ACC112 (cell line): ENCODE results near the gene RNF11.

ENCODE experiments used
- H2AFZ ChIP-seq: fragments of 200-600 bp; sonication (generic); one replicate; pipeline ENCODE4 v1.6.0; 2017; ENCODE audit warnings: antibody characterized with exemption, low read length; ENCODE audit not compliant: unreplicated experiment
- H3K27ac ChIP-seq: fragments of 200-600 bp; sonication (generic); 2 replicates; pipeline ENCODE4 v1.5.1; 2014; ENCODE audit warnings: low read depth, mild to moderate bottlenecking, antibody characterized with exemption, low read length, moderate library complexity
- H3K27me3 ChIP-seq: fragments of 200-600 bp; sonication (generic); 2 replicates; pipeline ENCODE4 v1.6.1; 2014; ENCODE audit warnings: mild to moderate bottlenecking, antibody characterized with exemption, low read length, moderate library complexity, mixed read lengths; ENCODE audit not compliant: insufficient read depth
- H3K36me3 ChIP-seq: fragments of 200-600 bp; sonication (generic); 2 replicates; pipeline ENCODE4 v1.6.1; 2016; ENCODE audit warnings: mild to moderate bottlenecking, antibody characterized with exemption, low read length, moderate library complexity, mixed read lengths; ENCODE audit not compliant: insufficient read depth
- H3K4me1 ChIP-seq: fragments of 200-600 bp; sonication (generic); one replicate; pipeline ENCODE4 v1.6.1; 2016; ENCODE audit warnings: low read length, mixed read lengths; ENCODE audit not compliant: insufficient read depth, unreplicated experiment, control insufficient read depth
- H3K4me3 ChIP-seq: fragments of 200-600 bp; sonication (generic); 2 replicates; pipeline ENCODE4 v1.5.1; 2014; ENCODE audit warnings: mild to moderate bottlenecking, low read depth, low read length
- H3K79me2 ChIP-seq: fragments of 200-600 bp; sonication (generic); one replicate; pipeline ENCODE4 v1.6.0; 2016; ENCODE audit warnings: low read length; ENCODE audit not compliant: control insufficient read depth, unreplicated experiment, insufficient read depth

RNF11 gene

GRCh38 chr1:51282605-51283004 lies 46.5 kb downstream of the RNF11 start:
- no peak overlapping the region for H3K27ac ChIP-seq
- H3K36me3 ChIP-seq, result no peaks in the 10 kb centered on the region
- H2AFZ ChIP-seq, result no peak overlapping the region
- H3K27me3 ChIP-seq, result no peaks in the 10 kb centered on the region
- peaks cover 8% of the 10 kb centered on the region for H3K4me1 ChIP-seq
- H3K4me3 ChIP-seq, result no peak overlapping the region
- H3K79me2 ChIP-seq, result no peaks in the 10 kb centered on the region

- Histone ChIP-seq H2AFZ (no peak overlapping the region), H3K79me2 (no peaks in the 10 kb centered on the region), H3K27me3 (no peaks in the 10 kb centered on the region), H3K27ac (no peak overlapping the region), H3K4me3 (no peak overlapping the region), H3K36me3 (no peaks in the 10 kb centered on the region), H3K4me1 (peaks cover 8% of the 10 kb centered on the region)
Observed at GRCh38 chr1:51283979-51284378, 47.9 kb downstream of the RNF11 start.

- peaks cover 8% of the 10 kb centered on the region for H3K4me1 ChIP-seq
- no peaks in the 10 kb centered on the region for H3K79me2 ChIP-seq
- H3K27ac ChIP-seq, result no peak overlapping the region
- no peak overlapping the region for H3K4me3 ChIP-seq
- no peaks in the 10 kb centered on the region for H3K36me3 ChIP-seq
- no peaks in the 10 kb centered on the region for H3K27me3 ChIP-seq
- no peak overlapping the region for H2AFZ ChIP-seq
Observed at GRCh38 chr1:51284487-51284954, 48.4 kb downstream of the RNF11 start.

GRCh38 chr1:51285055-51285454 lies 49.0 kb downstream of the RNF11 start:
- no peak overlapping the region for H3K27ac ChIP-seq
- no peaks in the 10 kb centered on the region for H3K27me3 ChIP-seq
- H3K4me1 ChIP-seq, result peaks cover 8% of the 10 kb centered on the region
- no peak overlapping the region for H2AFZ ChIP-seq
- no peaks in the 10 kb centered on the region for H3K79me2 ChIP-seq
- H3K4me3 ChIP-seq, result no peak overlapping the region
- H3K36me3 ChIP-seq, result no peaks in the 10 kb centered on the region

- no peak overlapping the region for H2AFZ ChIP-seq
- H3K79me2 ChIP-seq, result no peaks in the 10 kb centered on the region
- no peak overlapping the region for H3K4me3 ChIP-seq
- H3K4me1 ChIP-seq, result peaks cover 8% of the 10 kb centered on the region
- no peaks in the 10 kb centered on the region for H3K36me3 ChIP-seq
- no peaks in the 10 kb centered on the region for H3K27me3 ChIP-seq
- no peak overlapping the region for H3K27ac ChIP-seq
Observed at GRCh38 chr1:51287966-51288365, 51.9 kb downstream of the RNF11 start.

- Histone ChIP-seq H3K36me3 (no peaks in the 10 kb centered on the region), H3K79me2 (no peaks in the 10 kb centered on the region), H3K27ac (no peak overlapping the region), H3K4me3 (no peak overlapping the region), H2AFZ (no peak overlapping the region), H3K27me3 (no peaks in the 10 kb centered on the region), H3K4me1 (peaks cover 8% of the 10 kb centered on the region)
Observed at GRCh38 chr1:51288578-51288977, 52.5 kb downstream of the RNF11 start.

GRCh38 chr1:51289676-51290488 lies 53.8 kb downstream of the RNF11 start:
- no peaks in the 10 kb centered on the region for H3K36me3 ChIP-seq
- H3K4me3 ChIP-seq, result no peak overlapping the region
- no peaks in the 10 kb centered on the region for H3K79me2 ChIP-seq
- no peak overlapping the region for H2AFZ ChIP-seq
- no peak overlapping the region for H3K27ac ChIP-seq
- no peaks in the 10 kb centered on the region for H3K27me3 ChIP-seq
- H3K4me1 ChIP-seq, result no peaks in the 10 kb centered on the region

GRCh38 chr1:51290489-51290847 lies 54.4 kb downstream of the RNF11 start:
- Histone ChIP-seq H3K36me3 (no peaks in the 10 kb centered on the region), H3K27me3 (no peaks in the 10 kb centered on the region), H3K4me1 (no peaks in the 10 kb centered on the region), H2AFZ (no peak overlapping the region), H3K4me3 (no peak overlapping the region), H3K79me2 (no peaks in the 10 kb centered on the region), H3K27ac (no peak overlapping the region)

GRCh38 chr1:51293898-51294515 lies 57.9 kb downstream of the RNF11 start:
- Histone ChIP-seq H2AFZ (no peak overlapping the region), H3K4me3 (no peak overlapping the region), H3K36me3 (no peaks in the 10 kb centered on the region), H3K79me2 (no peaks in the 10 kb centered on the region), H3K27ac (no peak overlapping the region), H3K27me3 (no peaks in the 10 kb centered on the region), H3K4me1 (no peaks in the 10 kb centered on the region)

- Histone ChIP-seq H2AFZ (no peak overlapping the region), H3K4me1 (no peaks in the 10 kb centered on the region), H3K27ac (no peak overlapping the region), H3K4me3 (no peak overlapping the region), H3K79me2 (no peaks in the 10 kb centered on the region), H3K36me3 (no peaks in the 10 kb centered on the region), H3K27me3 (no peaks in the 10 kb centered on the region)
Observed at GRCh38 chr1:51294566-51295184, 58.6 kb downstream of the RNF11 start.

- no peak overlapping the region for H2AFZ ChIP-seq
- no peak overlapping the region for H3K27ac ChIP-seq
- no peaks in the 10 kb centered on the region for H3K79me2 ChIP-seq
- no peak overlapping the region for H3K4me3 ChIP-seq
- H3K36me3 ChIP-seq, result no peaks in the 10 kb centered on the region
- H3K27me3 ChIP-seq, result no peaks in the 10 kb centered on the region
- H3K4me1 ChIP-seq, result no peaks in the 10 kb centered on the region
Observed at GRCh38 chr1:51295926-51296325, 59.9 kb downstream of the RNF11 start.
